Measurements from ENCODE around the gene NELL1. TPM values are rescaled to one million over a fixed set of nuclear protein-coding genes. Genes with fewer than 3 reads are reported as not detected.

Gene NELL1
- polyA plus RNA-seq, 1 of the 3 experiments (the other 2 are of a cell fraction): not detected

GRCh38 chr11:20620988-20621387, 48.4 kb upstream of the NELL1 start:
- Histone ChIP-seq H3K36me3 (replicated peaks in 1 of 2; ENCODE audit: control insufficient read depth in 1 of 2, insufficient read depth in 2 of 2, low read length in 1 of 2) (no peaks in the 10 kb centered on the region), H3K9ac (no peak overlapping the region), H4K20me1 (ENCODE audit: insufficient read depth) (no peaks in the 10 kb centered on the region), H3K9me3 (no peaks in the 10 kb centered on the region), H3K27me3 (ENCODE audit: insufficient read depth) (no peaks in the 10 kb centered on the region), H3K4me1 (ENCODE audit: control insufficient read depth in 1 of 2, insufficient read depth in 2 of 2, low read depth in 1 of 2, low read length in 1 of 2) (peaks cover 0 to 28% of the 10 kb centered on the region in 2 experiments; a peak in 2 of 4 replicates), H3K4me3 (ENCODE audit: low read depth in 2 of 2, low read length in 1 of 2) (no peak overlapping the region), H2AFZ (ENCODE audit: low read depth) (no peak overlapping the region), H3K9me2 (no peaks in the 10 kb centered on the region), H3F3A (replicated peaks; ENCODE audit: insufficient read depth) (no peaks in the 10 kb centered on the region), H3K4me2 (no peak overlapping the region), H3K27ac (ENCODE audit: low read depth in 2 of 2, low read length in 1 of 2) (no peak overlapping the region), H3K79me2 (ENCODE audit: insufficient read depth) (no peaks in the 10 kb centered on the region)
- CTCF ChIA-PET: interaction anchor here (0.5 to 4.7 kb wide), 3 partner anchors 10 to 265 kb away, joined by 3 to 23 read pairs (median 5); partner anchors contain the start of gene PRMT3
- DNase-seq: no peak
- POLR2A ChIA-PET: no interaction called here
- 25% methylated on average over 2 of the region's 2 CpGs for WGBS (ENCODE audit: low lambda C conversion rate)
- no peak for TF ChIP-seq NFIC (IDR thresholded peaks at IDR 0.05; ENCODE audit: borderline replicate concordance)
- TF ChIP-seq PBX3 (IDR thresholded peaks at IDR 0.05): no peak
- TF ChIP-seq EP300 (IDR thresholded peaks at IDR 0.05; ENCODE audit: borderline replicate concordance in 1 of 2, low read depth in 1 of 2, low read length in 1 of 2): no peak
- no peak for TF ChIP-seq CTCF (IDR thresholded peaks at IDR 0.05)
- TF ChIP-seq POLR2AphosphoS5 (IDR thresholded peaks at IDR 0.05; ENCODE audit: low read depth, low read length): no peak
- no peak for TF ChIP-seq RCOR1 (IDR thresholded peaks at IDR 0.05; ENCODE audit: low read length)
- no peak for TF ChIP-seq USF2 (IDR thresholded peaks at IDR 0.05; ENCODE audit: borderline replicate concordance, low read depth, low read length)
- TF ChIP-seq CHD2 (IDR thresholded peaks at IDR 0.05; ENCODE audit: low read length, partially characterized antibody): no peak
- TF ChIP-seq SMC3 (IDR thresholded peaks at IDR 0.05; ENCODE audit: low read depth, low read length): no peak

GRCh38 chr11:20621679-20622078, 47.7 kb upstream of the NELL1 start:
- Histone ChIP-seq H3F3A (replicated peaks; ENCODE audit: insufficient read depth) (no peaks in the 10 kb centered on the region), H3K9ac (no peak overlapping the region), H3K9me3 (no peaks in the 10 kb centered on the region), H2AFZ (ENCODE audit: low read depth) (no peak overlapping the region), H3K27me3 (ENCODE audit: insufficient read depth) (no peaks in the 10 kb centered on the region), H3K36me3 (replicated peaks in 1 of 2; ENCODE audit: control insufficient read depth in 1 of 2, insufficient read depth in 2 of 2, low read length in 1 of 2) (no peaks in the 10 kb centered on the region), H3K79me2 (ENCODE audit: insufficient read depth) (no peaks in the 10 kb centered on the region), H3K4me2 (no peak overlapping the region), H3K4me1 (ENCODE audit: control insufficient read depth in 1 of 2, insufficient read depth in 2 of 2, low read depth in 1 of 2, low read length in 1 of 2) (peaks cover 0 to 21% of the 10 kb centered on the region in 2 experiments; a peak in 2 of 4 replicates), H3K27ac (ENCODE audit: low read depth in 2 of 2, low read length in 1 of 2) (no peak overlapping the region), H4K20me1 (ENCODE audit: insufficient read depth) (no peaks in the 10 kb centered on the region), H3K9me2 (no peaks in the 10 kb centered on the region), H3K4me3 (ENCODE audit: low read depth in 2 of 2, low read length in 1 of 2) (no peak overlapping the region)
- 22% methylated on average over 5 of the region's 6 CpGs for WGBS (ENCODE audit: low lambda C conversion rate)
- POLR2A ChIA-PET: no interaction called here
- TF ChIP-seq REST (IDR thresholded peaks at IDR 0.05; ENCODE audit: low read depth, low read length): no peak
- no peak for TF ChIP-seq USF1 (IDR thresholded peaks at IDR 0.05; ENCODE audit: borderline replicate concordance, low read depth)
- no peak for TF ChIP-seq YY1 (IDR thresholded peaks at IDR 0.05; ENCODE audit: low read depth)
- no peak for TF ChIP-seq EP300 (IDR thresholded peaks at IDR 0.05; ENCODE audit: borderline replicate concordance in 1 of 2, low read depth in 1 of 2, low read length in 1 of 2)
- TF ChIP-seq ZBTB33 (IDR thresholded peaks at IDR 0.05; ENCODE audit: borderline replicate concordance, low read depth): no peak
- TF ChIP-seq TEAD4 (IDR thresholded peaks at IDR 0.05; ENCODE audit: borderline replicate concordance, insufficient read depth): no peak
- no peak for TF ChIP-seq POLR2AphosphoS5 (IDR thresholded peaks at IDR 0.05; ENCODE audit: low read depth, low read length)
- no peak for TF ChIP-seq FOXM1 (IDR thresholded peaks at IDR 0.05; ENCODE audit: low read depth)
- no peak for TF ChIP-seq NFIC (IDR thresholded peaks at IDR 0.05; ENCODE audit: borderline replicate concordance)
- DNase-seq: no peak
- CTCF ChIA-PET: interaction anchor here (0.5 to 4.7 kb wide), 4 partner anchors 11 to 1531 kb away, joined by 3 to 23 read pairs (median 3); partner anchors contain the start of gene PRMT3
